ENCODE data around the gene S100A5. TPM values are rescaled to one million over a fixed set of nuclear protein-coding genes. Genes with fewer than 3 reads are reported as not detected.
A peak's percentile ranks its signal among the peaks of the same experiment; 100 is the strongest.

S100A5 gene
- total RNA-seq, 1 donor from 2014 or later = not detected

DNA sequence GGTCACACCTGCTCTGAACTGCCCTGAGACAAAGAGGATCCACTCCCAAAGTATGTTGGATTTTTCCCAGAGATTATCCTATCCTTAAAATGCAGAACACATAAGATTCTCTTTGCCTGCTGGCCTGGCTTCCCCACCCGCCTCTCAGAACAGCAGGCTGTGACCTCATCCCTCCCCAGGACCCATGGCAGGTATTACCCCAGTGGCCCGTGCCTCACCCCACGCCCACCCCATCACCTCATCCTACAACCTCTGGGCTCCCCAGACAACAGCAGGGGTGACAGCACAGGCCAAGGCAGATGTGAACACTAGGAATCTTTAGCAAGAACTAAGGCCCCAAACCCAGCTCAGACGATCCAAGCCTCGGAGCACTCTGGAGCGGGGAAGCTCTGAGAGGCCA is 45.2 kb downstream of the S100A5 start:
- Histone ChIP-seq H3K4me1 (peaks cover 5% of the 10 kb centered on the region), H3K36me3 (no peaks in the 10 kb centered on the region), H3K27ac (no peak overlapping the region), H3K4me3 (no peak overlapping the region), H3K9me3 (no peaks in the 10 kb centered on the region), H3K27me3 (ENCODE audit: low read depth) (no peaks in the 10 kb centered on the region)
- TF ChIP-seq, protein P1, sequence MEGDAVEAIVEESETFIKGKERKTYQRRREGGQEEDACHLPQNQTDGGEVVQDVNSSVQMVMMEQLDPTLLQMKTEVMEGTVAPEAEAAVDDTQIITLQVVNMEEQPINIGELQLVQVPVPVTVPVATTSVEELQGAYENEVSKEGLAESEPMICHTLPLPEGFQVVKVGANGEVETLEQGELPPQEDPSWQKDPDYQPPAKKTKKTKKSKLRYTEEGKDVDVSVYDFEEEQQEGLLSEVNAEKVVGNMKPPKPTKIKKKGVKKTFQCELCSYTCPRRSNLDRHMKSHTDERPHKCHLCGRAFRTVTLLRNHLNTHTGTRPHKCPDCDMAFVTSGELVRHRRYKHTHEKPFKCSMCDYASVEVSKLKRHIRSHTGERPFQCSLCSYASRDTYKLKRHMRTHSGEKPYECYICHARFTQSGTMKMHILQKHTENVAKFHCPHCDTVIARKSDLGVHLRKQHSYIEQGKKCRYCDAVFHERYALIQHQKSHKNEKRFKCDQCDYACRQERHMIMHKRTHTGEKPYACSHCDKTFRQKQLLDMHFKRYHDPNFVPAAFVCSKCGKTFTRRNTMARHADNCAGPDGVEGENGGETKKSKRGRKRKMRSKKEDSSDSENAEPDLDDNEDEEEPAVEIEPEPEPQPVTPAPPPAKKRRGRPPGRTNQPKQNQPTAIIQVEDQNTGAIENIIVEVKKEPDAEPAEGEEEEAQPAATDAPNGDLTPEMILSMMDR (IDR thresholded peaks at IDR 0.05) = no peak
- ATAC-seq (peak in 1 of 2 donors; percentile 22), DNase-seq (no peak)
- intact Hi-C loops (cut with DNase I) = no loop called here

DNA sequence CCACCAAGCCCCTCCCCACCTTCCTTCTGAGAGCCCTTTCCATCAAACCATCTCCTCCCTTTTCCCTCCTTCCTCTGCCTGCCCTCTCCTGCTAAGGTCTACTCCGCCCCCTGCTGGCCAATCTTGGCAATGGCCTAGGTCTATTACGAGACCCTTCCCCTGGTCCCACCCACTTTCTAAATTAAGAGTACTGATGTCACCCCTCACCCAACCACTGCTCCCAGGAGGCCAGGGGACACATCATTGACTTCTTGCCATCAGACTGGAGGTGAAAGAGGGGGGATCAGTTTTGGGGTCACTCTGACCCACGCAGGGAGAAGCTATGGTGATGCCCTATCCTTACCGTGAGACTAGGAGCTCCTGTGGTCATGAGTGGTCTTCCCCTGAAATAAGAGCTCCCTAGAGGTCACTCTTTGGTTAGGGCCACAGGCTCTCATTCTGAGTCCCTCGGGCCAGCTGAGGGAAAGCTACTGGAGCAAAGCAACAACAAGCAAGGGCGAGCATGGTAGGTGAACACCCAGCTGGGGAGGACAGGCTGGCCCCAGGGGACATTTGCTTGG is 45.7 kb downstream of the S100A5 start:
- Histone ChIP-seq H3K36me3 (no peaks in the 10 kb centered on the region), H3K9me3 (no peaks in the 10 kb centered on the region), H3K4me1 (peaks cover 7% of the 10 kb centered on the region), H3K27me3 (ENCODE audit: low read depth) (no peaks in the 10 kb centered on the region), H3K27ac (no peak overlapping the region), H3K4me3 (no peak overlapping the region)
- TF ChIP-seq, protein P1 (IDR thresholded peaks at IDR 0.05) = peak; percentile 90
- ATAC-seq (peak; percentile 79 to 83), DNase-seq (peak; percentile 86)
- intact Hi-C loops (cut with DNase I) = no loop called here

DNA sequence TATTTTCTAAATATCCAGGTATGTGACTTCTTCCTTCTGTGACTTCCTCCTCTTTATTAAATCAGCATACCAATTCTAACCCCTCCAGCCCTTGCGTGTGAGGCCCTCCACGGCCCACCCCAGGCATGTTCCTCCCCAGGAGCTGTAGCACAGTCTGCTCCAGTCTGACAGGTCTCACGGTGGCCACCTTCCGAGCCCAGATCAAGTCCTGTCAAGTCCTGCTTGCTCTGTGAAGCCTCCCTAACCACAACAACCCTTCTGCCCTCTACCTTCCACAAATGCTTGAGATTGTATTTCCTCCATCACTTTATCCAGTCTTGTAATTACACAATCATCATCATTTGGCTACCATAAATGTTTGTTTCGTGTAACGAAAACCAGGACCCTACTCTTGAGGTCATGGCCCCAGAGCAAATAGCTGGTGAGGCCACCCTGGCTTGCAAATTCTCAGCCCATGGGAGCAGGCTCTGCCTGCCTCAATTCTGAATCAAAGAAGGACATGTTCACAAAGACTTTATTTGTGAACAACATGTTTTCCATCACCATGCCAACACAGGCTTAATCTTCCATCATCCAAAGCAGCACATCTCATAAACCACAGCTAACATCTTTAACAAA is 47.3 kb downstream of the S100A5 start:
- no peaks in the 10 kb centered on the region for H3K27me3 ChIP-seq (ENCODE audit: low read depth)
- ATAC-seq (no peak), DNase-seq (no peak)
- intact Hi-C loops (cut with DNase I) = no loop called here
- no peaks in the 10 kb centered on the region for H3K9me3 ChIP-seq
- H3K4me1 ChIP-seq = peaks cover 7% of the 10 kb centered on the region
- TF ChIP-seq, protein P1 (IDR thresholded peaks at IDR 0.05) = no peak
- H3K4me3 ChIP-seq = no peak overlapping the region
- H3K36me3 ChIP-seq = no peaks in the 10 kb centered on the region
- no peak overlapping the region for H3K27ac ChIP-seq

DNA sequence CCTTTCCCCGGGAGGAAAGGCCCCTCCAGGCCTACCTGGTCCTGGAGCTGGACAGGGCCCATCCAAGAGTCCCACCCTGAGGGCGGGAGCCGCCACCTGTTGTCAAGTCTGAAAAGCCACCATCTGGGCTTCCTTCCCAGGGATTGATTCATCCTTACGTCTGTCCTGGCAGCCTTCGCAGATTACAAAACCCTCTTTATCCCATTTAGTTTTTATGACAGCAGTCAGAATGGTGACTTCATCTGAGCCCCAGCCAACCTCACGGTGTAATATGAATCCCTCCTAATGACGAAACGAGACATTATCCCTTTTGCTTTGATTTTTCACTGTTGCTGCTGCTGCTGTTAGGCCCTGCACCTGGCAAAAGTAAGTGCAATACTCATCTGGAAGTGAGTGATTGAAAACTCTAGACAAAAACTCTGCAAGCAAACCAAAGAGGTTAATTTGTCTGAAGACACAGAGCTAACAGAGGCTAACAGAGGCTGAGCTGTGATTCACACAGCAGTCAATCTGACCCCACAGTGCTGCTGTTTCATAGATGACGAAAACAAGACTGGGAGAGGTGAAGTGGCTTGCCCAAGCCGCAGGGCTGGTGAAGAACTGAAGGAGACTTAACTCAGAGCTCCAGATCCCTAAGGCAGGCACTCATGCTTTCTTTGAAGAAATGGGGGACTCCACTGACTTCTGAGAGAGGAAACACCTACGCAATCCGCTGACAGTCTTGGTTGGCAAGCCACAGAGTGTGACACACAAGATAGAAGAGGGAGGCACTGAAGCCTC is 50.3 kb downstream of the S100A5 start:
- intact Hi-C loops (cut with DNase I) = no loop called here
- no peaks in the 10 kb centered on the region for H3K36me3 ChIP-seq
- no peaks in the 10 kb centered on the region for H3K27me3 ChIP-seq (ENCODE audit: low read depth)
- H3K27ac ChIP-seq = peak overlapping the region; percentile 60
- H3K4me3 ChIP-seq = no peak overlapping the region
- ATAC-seq (peak; percentile 44 to 47), DNase-seq (no peak)
- H3K4me1 ChIP-seq = peaks cover 7% of the 10 kb centered on the region
- TF ChIP-seq, protein P1 (IDR thresholded peaks at IDR 0.05) = no peak
- no peaks in the 10 kb centered on the region for H3K9me3 ChIP-seq

DNA sequence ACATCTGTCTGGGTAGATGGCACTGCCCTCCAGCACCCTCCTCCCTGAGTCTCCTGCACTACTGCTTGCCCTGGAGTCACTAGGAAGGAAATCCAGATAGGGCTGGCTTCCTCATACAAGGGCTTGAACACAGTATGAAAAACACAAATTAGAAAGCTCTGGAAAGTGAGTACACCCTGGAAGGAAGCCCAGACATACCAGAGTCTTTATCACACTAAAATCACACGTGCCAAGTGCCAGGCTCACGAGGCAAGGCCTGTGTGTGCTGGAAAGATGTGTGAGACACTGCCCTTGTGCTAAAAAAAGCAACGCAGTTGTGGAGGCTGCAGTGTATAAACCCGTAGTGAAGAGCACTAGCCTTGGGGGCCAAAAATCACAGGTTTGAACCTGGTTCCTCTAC is 52.0 kb downstream of the S100A5 start:
- H3K9me3 ChIP-seq = no peaks in the 10 kb centered on the region

More for the DNA sequence above, 52.0 kb downstream of the S100A5 start:
- ATAC-seq = no peak
- intact Hi-C loops (cut with DNase I) = no loop called here
- peaks cover 7% of the 10 kb centered on the region for H3K4me1 ChIP-seq
- H3K27ac ChIP-seq = no peak overlapping the region
- peaks cover 9% of the 10 kb centered on the region for H3K27me3 ChIP-seq (ENCODE audit: low read depth)
- TF ChIP-seq, protein P1 (IDR thresholded peaks at IDR 0.05) = no peak
- H3K4me3 ChIP-seq = no peak overlapping the region
- no peaks in the 10 kb centered on the region for H3K36me3 ChIP-seq
- no peak for DNase-seq

All from lower lobe of right lung (tissue), 2 donors.